Activated T-helper 2 cell treated with anti-CD3 and anti-CD28 coated beads, Interferon-gamma antibody, Interleukin-2, Interleukin-4, amounts not matched to agents 10 μg/mL and 5 μg/mL and 100 μg/mL, durations not matched to agents 14 hours and 24 hours and 36 hours (primary cell): ENCODE results near the gene RALA. TPM values are rescaled to one million over a fixed set of nuclear protein-coding genes. Genes with fewer than 3 reads are reported as not detected.
A peak's percentile ranks its signal among the peaks of the same experiment; 100 is the strongest.
"Not testable (repeated sequence)": the region's sequence is repeated elsewhere in the genome, so short reads cannot be mapped to it uniquely, and the experiment has no call there.

ENCODE experiments used
- DNase-seq: peaks from one replicate; pipeline ENCODE4 v3.0.0; 2021; ENCODE audit warnings: low spot score
- H3K27ac Mint-ChIP-seq: one replicate; pipeline ENCODE4 v1.8.0; 2021; ENCODE audit warnings: mixed read lengths
- H3K27me3 Mint-ChIP-seq: one replicate; pipeline ENCODE4 v1.8.0; 2021; ENCODE audit warnings: low read depth, mixed read lengths
- H3K36me3 Mint-ChIP-seq: one replicate; pipeline ENCODE4 v1.8.0; 2021; ENCODE audit warnings: low read depth, mixed read lengths
- H3K4me1 Mint-ChIP-seq: one replicate; pipeline ENCODE4 v1.8.0; 2021; ENCODE audit warnings: low read depth, mixed read lengths
- H3K4me3 Mint-ChIP-seq: one replicate; pipeline ENCODE4 v1.8.0; 2021; ENCODE audit warnings: low read depth, mild to moderate bottlenecking, moderate library complexity, mixed read lengths
- H3K9me3 Mint-ChIP-seq: one replicate; pipeline ENCODE4 v1.8.0; 2021; ENCODE audit warnings: mixed read lengths
- intact Hi-C: fragments of 100-400 bp; cut with micrococcal nuclease; formaldehyde crosslinking; loops from one replicate; pipeline ENCODE4 v1.15.1; 2023
- total RNA-seq: library from RNA; stranded (reverse); gene quantifications from 2 replicates; pipeline ENCODE4 v1.2.3, GENCODE V29; 2022

Gene RALA
- total RNA-seq, 1 donor from 2014 or later, result 35.3 TPM

GRCh38 chr7:39734633-39735004 is 111.2 kb downstream of the RALA start:
- peak overlapping the region; percentile 74 for H3K4me3 Mint-ChIP-seq
- H3K27ac Mint-ChIP-seq, result peak overlapping the region; percentile 72
- H3K4me1 Mint-ChIP-seq, result peaks cover 33% of the 10 kb centered on the region
- peaks cover 2% of the 10 kb centered on the region for H3K27me3 Mint-ChIP-seq
- intact Hi-C loops, result loop anchor here (5.0 kb wide), 1 partner anchor 218 kb away; the partner anchor contains the start of gene CDK13
- no peak for DNase-seq
- peaks cover 3% of the 10 kb centered on the region for H3K36me3 Mint-ChIP-seq
- H3K9me3 Mint-ChIP-seq, result no peaks in the 10 kb centered on the region

GRCh38 chr7:39735903-39736302 is 112.5 kb downstream of the RALA start:
- intact Hi-C loops, result no loop called here
- Mint-ChIP-seq H3K27me3 (no peaks in the 10 kb centered on the region), H3K27ac (no peak overlapping the region), H3K9me3 (no peaks in the 10 kb centered on the region), H3K4me3 (peak overlapping the region; percentile 50), H3K36me3 (peaks cover 3% of the 10 kb centered on the region), H3K4me1 (peaks cover 33% of the 10 kb centered on the region)
- DNase-seq, result no peak

GRCh38 chr7:39741942-39742623 is 118.7 kb downstream of the RALA start:
- H3K4me3 Mint-ChIP-seq, result no peak overlapping the region
- H3K9me3 Mint-ChIP-seq, result no peaks in the 10 kb centered on the region
- DNase-seq, result peak; percentile 46
- no peak overlapping the region for H3K27ac Mint-ChIP-seq
- no peaks in the 10 kb centered on the region for H3K36me3 Mint-ChIP-seq
- H3K4me1 Mint-ChIP-seq, result peaks cover 3% of the 10 kb centered on the region
- intact Hi-C loops, result loop anchor here (1.0 kb wide), 1 partner anchor 162 kb away; no protein-coding TSS in a partner anchor
- H3K27me3 Mint-ChIP-seq, result no peaks in the 10 kb centered on the region

GRCh38 chr7:39744620-39745019 is 121.2 kb downstream of the RALA start:
- Mint-ChIP-seq H3K4me1 (peaks cover 8% of the 10 kb centered on the region), H3K4me3 (no peak overlapping the region), H3K36me3 (no peaks in the 10 kb centered on the region), H3K9me3 (no peaks in the 10 kb centered on the region), H3K27ac (no peak overlapping the region), H3K27me3 (no peaks in the 10 kb centered on the region)
- intact Hi-C loops, result no loop called here
- DNase-seq, result no peak

- no peak for DNase-seq
- Mint-ChIP-seq H3K9me3 (no peaks in the 10 kb centered on the region), H3K4me1 (peaks cover 8% of the 10 kb centered on the region), H3K36me3 (no peaks in the 10 kb centered on the region), H3K27ac (no peak overlapping the region), H3K27me3 (no peaks in the 10 kb centered on the region), H3K4me3 (no peak overlapping the region)
- intact Hi-C loops, result no loop called here
Measured at GRCh38 chr7:39745320-39745719, 121.9 kb downstream of the RALA start.

- Mint-ChIP-seq H3K27ac (no peak overlapping the region), H3K4me3 (no peak overlapping the region), H3K9me3 (no peaks in the 10 kb centered on the region), H3K27me3 (no peaks in the 10 kb centered on the region), H3K36me3 (no peaks in the 10 kb centered on the region), H3K4me1 (peaks cover 8% of the 10 kb centered on the region)
- no peak for DNase-seq
- intact Hi-C loops, result loop anchor here (1.0 kb wide), 1 partner anchor 166 kb away; no protein-coding TSS in a partner anchor
Measured at GRCh38 chr7:39746103-39746819, 122.9 kb downstream of the RALA start.

- DNase-seq, result no peak
- no peak overlapping the region for H3K27ac Mint-ChIP-seq
- H3K9me3 Mint-ChIP-seq, result no peaks in the 10 kb centered on the region
- H3K36me3 Mint-ChIP-seq, result no peaks in the 10 kb centered on the region
- peaks cover 8% of the 10 kb centered on the region for H3K4me1 Mint-ChIP-seq
- no peak overlapping the region for H3K4me3 Mint-ChIP-seq
- no peaks in the 10 kb centered on the region for H3K27me3 Mint-ChIP-seq
- intact Hi-C loops, result no loop called here
Measured at GRCh38 chr7:39749177-39749576, 125.8 kb downstream of the RALA start.

GRCh38 chr7:39749717-39750116 is 126.3 kb downstream of the RALA start:
- intact Hi-C loops, result no loop called here
- Mint-ChIP-seq H3K27ac (no peak overlapping the region), H3K36me3 (no peaks in the 10 kb centered on the region), H3K4me1 (peaks cover 12% of the 10 kb centered on the region), H3K27me3 (no peaks in the 10 kb centered on the region), H3K4me3 (no peak overlapping the region), H3K9me3 (no peaks in the 10 kb centered on the region)
- DNase-seq, result no peak

GRCh38 chr7:39750253-39751077 is 127.1 kb downstream of the RALA start:
- H3K4me1 Mint-ChIP-seq, result peaks cover 17% of the 10 kb centered on the region
- no peak overlapping the region for H3K4me3 Mint-ChIP-seq
- H3K27ac Mint-ChIP-seq, result no peak overlapping the region
- no peaks in the 10 kb centered on the region for H3K9me3 Mint-ChIP-seq
- no peaks in the 10 kb centered on the region for H3K36me3 Mint-ChIP-seq
- intact Hi-C loops, result no loop called here
- no peaks in the 10 kb centered on the region for H3K27me3 Mint-ChIP-seq
- DNase-seq, result no peak

GRCh38 chr7:39753237-39753636 is 129.9 kb downstream of the RALA start:
- peaks cover 14% of the 10 kb centered on the region for H3K4me1 Mint-ChIP-seq
- H3K36me3 Mint-ChIP-seq, H3K9me3 Mint-ChIP-seq, intact Hi-C loops, H3K27ac Mint-ChIP-seq, H3K4me3 Mint-ChIP-seq, DNase-seq, H3K27me3 Mint-ChIP-seq: not testable (repeated sequence)

- Mint-ChIP-seq H3K27ac (no peak overlapping the region), H3K36me3 (no peaks in the 10 kb centered on the region), H3K4me1 (peaks cover 14% of the 10 kb centered on the region), H3K27me3 (no peaks in the 10 kb centered on the region), H3K4me3 (no peak overlapping the region), H3K9me3 (no peaks in the 10 kb centered on the region)
- intact Hi-C loops, result no loop called here
- DNase-seq, result no peak
Measured at GRCh38 chr7:39753823-39754325, 130.5 kb downstream of the RALA start.

GRCh38 chr7:39754326-39755120 is 131.2 kb downstream of the RALA start:
- no peak for DNase-seq
- intact Hi-C loops, result no loop called here
- Mint-ChIP-seq H3K4me1 (peaks cover 10% of the 10 kb centered on the region), H3K9me3 (no peaks in the 10 kb centered on the region), H3K27ac (peak overlapping the region; percentile 58), H3K4me3 (no peak overlapping the region), H3K36me3 (no peaks in the 10 kb centered on the region), H3K27me3 (no peaks in the 10 kb centered on the region)
